Tibial nerve (tissue), 4 donors: ENCODE data around the gene FILIP1. TPM values are rescaled to one million over a fixed set of nuclear protein-coding genes. Genes with fewer than 3 reads are reported as not detected.

Experiments used
- DNase-seq, 2 donors: peaks; one replicate each; pipeline ENCODE4 v3.0.0-alpha.2; 2019; ENCODE audit warnings: low spot score in 2 of 2
- H3K27ac ChIP-seq, 4 donors: fragments of 200-600 bp; sonication (generic) in 3 of 4; one replicate each; pipeline ENCODE4 v1.5.1; 2017 to 2019; ENCODE audit warnings: mild to moderate bottlenecking in 1 of 4
- H3K27me3 ChIP-seq, 2 donors: fragments of 200-600 bp; sonication (generic) in 1 of 2; one replicate each; pipeline versions ENCODE4 v1.5.1 to v1.6.0; 2017 to 2019
- H3K36me3 ChIP-seq, 3 donors: fragments of 200-600 bp; sonication (generic); one replicate each; pipeline ENCODE4 v1.5.1; 2018 to 2019
- H3K4me1 ChIP-seq, 4 donors: fragments of 200-600 bp; sonication (generic) in 3 of 4; one replicate each; pipeline ENCODE4 v1.5.1; 2017 to 2019
- H3K4me3 ChIP-seq, 4 donors: fragments of 200-600 bp; sonication (generic) in 3 of 4; one replicate each; pipeline ENCODE4 v1.5.1; 2017 to 2019; ENCODE audit warnings: mild to moderate bottlenecking in 1 of 4, moderate library complexity in 1 of 4
- H3K9me3 ChIP-seq, 4 donors: fragments of 200-600 bp; sonication (generic) in 3 of 4; one replicate each; pipeline ENCODE4 v1.5.1; 2017 to 2019
- CTCF ChIP-seq, 5 experiments: fragments of 200-600 bp in 3 of 5; fragments of 450-650 bp in 2 of 5; sonication (generic) in 3 of 5; IDR thresholded peaks; one replicate each; pipeline ENCODE4 v1.5.1; 2016 to 2019; ENCODE audit warnings: antibody characterized with exemption in 5 of 5, mild to moderate bottlenecking in 3 of 5, moderate library complexity in 2 of 5
- EP300 ChIP-seq, 2 donors: sonication (generic); formaldehyde crosslinking; IDR thresholded peaks; one replicate each; pipeline ENCODE4 v1.6.1; 2017; ENCODE audit warnings: antibody characterized with exemption in 2 of 2, mild to moderate bottlenecking in 1 of 2
- POLR2A ChIP-seq, 2 donors: fragments of 450-650 bp; IDR thresholded peaks; one replicate each; pipeline ENCODE4 v1.6.1; 2017; ENCODE audit warnings: antibody characterized with exemption in 2 of 2, mild to moderate bottlenecking in 2 of 2, moderate library complexity in 2 of 2
- WGBS, 2 donors: methylation state at CpG; one replicate each; pipeline ENCODE4 v1.1.5; 2018; 5-methylcytosine and 5-hydroxymethylcytosine counted together
- total RNA-seq, 4 donors: library from RNA; depleted of rRNA; stranded (reverse); fragments of >200 nt; gene quantifications; one replicate each; pipeline ENCODE4 v1.1.0, GENCODE V29; 2016

The FILIP1 gene
- total RNA-seq, 4 donors from 2014 or later = 6.0 to 16.3 (median 13.3) TPM

DNA sequence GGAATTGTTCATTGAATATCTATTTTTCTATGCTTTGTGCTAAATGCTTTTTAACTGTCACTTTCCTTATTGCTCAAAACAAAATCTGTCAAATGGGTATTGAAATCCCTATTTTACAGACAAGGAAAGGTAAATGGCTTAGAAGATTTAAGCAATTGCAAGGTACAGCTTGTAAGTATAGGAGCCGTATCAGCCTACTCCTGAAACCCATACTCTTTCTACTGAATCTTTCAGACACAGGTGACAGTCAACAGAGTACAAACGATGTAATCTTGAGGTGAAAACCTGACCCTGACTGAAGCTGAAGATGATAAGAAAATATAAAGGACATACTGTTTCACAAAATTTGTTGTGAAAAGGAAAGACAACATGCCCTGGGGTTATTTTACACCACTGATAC lies 243.0 kb downstream of the FILIP1 start:
- no peak for DNase-seq
- H3K9me3 ChIP-seq = no peaks in the 10 kb centered on the region
- TF ChIP-seq EP300 (IDR thresholded peaks at IDR 0.05) (no peak), POLR2A (IDR thresholded peaks at IDR 0.05) (no peak), CTCF (IDR thresholded peaks at IDR 0.05) (no peak)
- 79 to 87% methylated on average over 2 of the region's 2 CpGs for WGBS, 2 donors
- H3K27me3 ChIP-seq = no peaks in the 10 kb centered on the region
- H3K4me1 ChIP-seq = no peaks in the 10 kb centered on the region
- H3K4me3 ChIP-seq = no peak overlapping the region
- H3K27ac ChIP-seq = no peak overlapping the region
- peaks cover 0 to 14% (median 0%) of the 10 kb centered on the region in 3 donors for H3K36me3 ChIP-seq

- H3K36me3 ChIP-seq = peaks cover 0 to 7% (median 0%) of the 10 kb centered on the region in 3 donors
- no peak overlapping the region for H3K27ac ChIP-seq
- no peaks in the 10 kb centered on the region for H3K27me3 ChIP-seq
- H3K4me3 ChIP-seq = no peak overlapping the region
- H3K9me3 ChIP-seq = no peaks in the 10 kb centered on the region
- TF ChIP-seq CTCF (IDR thresholded peaks at IDR 0.05) = no peak
- DNase-seq = no peak
- H3K4me1 ChIP-seq = peaks cover 0 to 2% (median 0%) of the 10 kb centered on the region in 4 donors
Measured at GRCh38 chr6:75249837-75250236, 243.8 kb downstream of the FILIP1 start.

- Histone ChIP-seq H3K4me3 (no peak overlapping the region), H3K27ac (no peak overlapping the region), H3K36me3 (no peaks in the 10 kb centered on the region), H3K4me1 (peaks cover 0 to 23% (median 5%) of the 10 kb centered on the region in 4 donors), H3K27me3 (no peaks in the 10 kb centered on the region), H3K9me3 (no peaks in the 10 kb centered on the region)
- WGBS, 2 donors = 38 to 47% methylated on average over 2 of the region's 2 CpGs
- DNase-seq = no peak
- TF ChIP-seq EP300 (IDR thresholded peaks at IDR 0.05) (no peak), CTCF (IDR thresholded peaks at IDR 0.05) (no peak), POLR2A (IDR thresholded peaks at IDR 0.05) (no peak)
Measured at GRCh38 chr6:75246386-75246785, 247.2 kb downstream of the FILIP1 start.

DNA sequence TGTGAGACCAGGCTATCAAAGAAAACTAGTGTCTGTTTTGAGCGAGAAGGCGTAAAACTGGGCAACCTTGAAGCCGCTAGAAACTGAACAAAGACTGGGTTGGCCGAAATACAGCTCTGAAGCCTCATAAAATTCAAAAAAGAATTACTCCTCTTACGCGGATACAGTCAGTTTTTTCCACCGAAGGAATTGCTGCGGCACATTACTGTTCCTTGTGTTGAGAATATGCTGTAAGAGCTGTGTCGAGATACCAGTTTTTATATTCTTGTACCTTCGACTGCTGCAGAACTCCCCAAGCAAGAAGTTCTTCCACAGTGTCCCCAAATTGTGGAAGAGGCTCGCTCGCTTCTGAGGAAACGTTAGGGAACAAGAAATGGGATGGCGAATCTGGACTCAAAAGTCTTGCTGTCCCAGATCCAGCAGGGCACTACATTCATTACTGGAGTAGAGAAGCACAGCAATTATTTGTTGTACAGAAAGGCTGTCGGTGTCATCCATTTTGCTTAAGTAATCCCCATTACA lies 249.5 kb downstream of the FILIP1 start:
- H3K27me3 ChIP-seq = no peaks in the 10 kb centered on the region
- peaks cover 0 to 20% (median 0%) of the 10 kb centered on the region in 3 donors for H3K36me3 ChIP-seq
- no peak for TF ChIP-seq CTCF (IDR thresholded peaks at IDR 0.05)
- peak in 1 of 2 donors; percentile 5 for TF ChIP-seq EP300 (IDR thresholded peaks at IDR 0.05)
- peak overlapping the region; percentile 88 to 96 (median 94) for H3K27ac ChIP-seq
- 9 to 12% methylated on average over 15 of the region's 15 CpGs for WGBS, 2 donors
- H3K4me1 ChIP-seq = peaks cover 0 to 34% (median 5%) of the 10 kb centered on the region in 4 donors
- no peaks in the 10 kb centered on the region for H3K9me3 ChIP-seq
- peak overlapping the region; percentile 71 to 86 (median 80) for H3K4me3 ChIP-seq
- peak in 1 of 2 donors; percentile 12 for DNase-seq

DNA sequence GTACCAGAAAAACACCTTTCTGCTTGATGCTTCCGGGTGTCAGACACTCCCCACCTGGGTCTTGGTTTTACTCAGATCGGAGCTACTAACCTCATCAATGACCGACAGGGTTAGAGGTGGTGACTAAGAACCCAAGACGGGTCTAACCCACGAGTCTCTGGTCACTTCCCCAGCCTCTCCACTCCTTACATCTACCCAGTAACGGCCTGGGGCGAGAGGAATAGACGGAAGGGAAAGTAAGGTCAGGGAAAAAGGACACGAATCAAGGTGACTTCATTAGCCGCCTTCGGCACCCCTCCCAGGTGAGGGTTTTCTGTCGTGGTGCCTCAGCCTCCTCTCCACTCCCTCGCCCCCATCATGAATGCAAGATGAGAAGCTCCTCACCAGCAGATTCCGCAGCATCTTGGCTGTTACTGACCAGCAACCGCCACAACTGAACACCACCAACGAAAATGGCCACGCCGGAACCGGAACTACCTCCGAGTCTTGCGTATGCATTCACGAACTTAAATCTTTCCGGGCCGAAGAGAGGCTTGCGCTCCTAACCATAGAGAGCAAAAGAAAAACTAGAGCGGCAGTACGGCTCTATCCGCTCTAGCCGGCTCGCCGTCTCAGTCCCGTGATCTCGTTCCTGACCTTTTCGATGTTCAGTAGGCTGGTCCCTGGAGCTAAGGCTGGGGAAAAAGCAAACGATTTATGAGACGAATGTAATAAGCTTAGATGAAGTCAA lies 250.1 kb downstream of the FILIP1 start, which contains the start of gene COX7A2:
TSS of gene COX7A2 (minus strand) at position 469 of the 730 bp plus-strand sequence. CDS start at position 402, 67 bp downstream.
- TF ChIP-seq CTCF (IDR thresholded peaks at IDR 0.05) = peak in 1 of 5 experiments; percentile 26
- peak; percentile 57 to 85 for TF ChIP-seq POLR2A (IDR thresholded peaks at IDR 0.05)
- TF ChIP-seq EP300 (IDR thresholded peaks at IDR 0.05) = peak; percentile 89 to 98
- Histone ChIP-seq H3K4me1 (peaks cover 0 to 34% (median 5%) of the 10 kb centered on the region in 4 donors), H3K4me3 (peak within 1 kb of the TSS; percentile 71 to 86 (median 80)), H3K9me3 (no peaks in the 10 kb centered on the region), H3K27me3 (no peaks in the 10 kb centered on the region), H3K27ac (peak within 1 kb of the TSS; percentile 88 to 96 (median 94)), H3K36me3 (peaks cover 0 to 26% (median 0%) of the 10 kb centered on the region in 3 donors)
- 0% methylated on average over 36 of the region's 36 CpGs for WGBS, 2 donors
- DNase-seq = peak; percentile 80 to 92
